GM12801 (cell line): ENCODE measurements around the gene CYP2A7.
"Not testable (repeated sequence)": the region's sequence is repeated elsewhere in the genome, so short reads cannot be mapped to it uniquely, and the experiment has no call there.

Experiments
- CTCF ChIP-seq: IDR thresholded peaks from one replicate; pipeline ENCODE4 v1.5.1; 2011; ENCODE audit warnings: control low read depth; ENCODE audit not compliant: insufficient read length; ENCODE audit errors: extremely low read depth

The CYP2A7 gene

DNA sequence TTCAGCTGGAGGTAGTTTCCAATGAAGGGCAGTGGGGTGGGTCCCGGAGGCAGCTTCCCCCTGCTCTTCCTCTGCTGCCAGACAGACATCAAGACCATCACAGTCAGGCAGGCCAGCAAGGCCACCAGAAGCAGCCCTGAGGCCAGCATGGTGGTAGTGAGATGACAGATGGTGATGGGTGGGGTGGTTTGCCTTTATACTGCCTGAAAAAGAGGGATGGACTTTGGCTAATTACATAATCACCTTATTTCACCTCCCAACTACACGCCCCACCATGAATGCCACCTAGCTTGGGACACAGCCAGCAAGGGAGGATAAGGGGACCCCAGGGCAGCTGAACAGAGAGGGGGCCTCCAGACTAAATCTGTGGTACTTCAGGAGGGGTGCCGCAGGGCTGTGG is at the start of gene CYP2A7:
Gene CYP2A7, minus strand, starts transcription at position 170 of the 400 bp plus-strand sequence. Its CDS starts 21 bp downstream, at position 149.
- not testable (repeated sequence) for TF ChIP-seq CTCF

DNA sequence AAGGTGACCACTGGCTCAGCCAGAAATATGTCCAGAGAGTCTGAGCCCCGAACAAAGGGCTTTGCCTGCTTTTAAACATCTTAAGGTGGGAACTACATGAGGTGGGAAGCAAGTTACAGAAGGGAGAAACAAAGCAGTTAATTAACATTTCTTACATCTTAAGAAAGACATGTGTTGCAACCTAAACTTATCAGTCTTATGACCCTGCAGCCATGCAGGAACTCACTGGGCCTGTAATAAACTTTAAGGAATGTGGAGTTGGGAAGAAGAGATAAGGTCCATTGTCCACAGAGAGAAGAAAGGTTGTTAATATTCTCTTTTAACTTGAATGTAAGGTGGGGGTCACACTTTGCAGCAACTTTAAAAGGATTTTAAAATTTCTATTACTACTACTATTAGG is 46.8 kb upstream of the CYP2A7 start:
- TF ChIP-seq CTCF = no peak

- TF ChIP-seq CTCF = no peak
These were observed 45.5 kb upstream of the CYP2A7 start for GRCh38 chr19:40927567-40927966.

GRCh38 chr19:40923934-40924391 is 41.9 kb upstream of the CYP2A7 start:
- no peak for TF ChIP-seq CTCF

DNA sequence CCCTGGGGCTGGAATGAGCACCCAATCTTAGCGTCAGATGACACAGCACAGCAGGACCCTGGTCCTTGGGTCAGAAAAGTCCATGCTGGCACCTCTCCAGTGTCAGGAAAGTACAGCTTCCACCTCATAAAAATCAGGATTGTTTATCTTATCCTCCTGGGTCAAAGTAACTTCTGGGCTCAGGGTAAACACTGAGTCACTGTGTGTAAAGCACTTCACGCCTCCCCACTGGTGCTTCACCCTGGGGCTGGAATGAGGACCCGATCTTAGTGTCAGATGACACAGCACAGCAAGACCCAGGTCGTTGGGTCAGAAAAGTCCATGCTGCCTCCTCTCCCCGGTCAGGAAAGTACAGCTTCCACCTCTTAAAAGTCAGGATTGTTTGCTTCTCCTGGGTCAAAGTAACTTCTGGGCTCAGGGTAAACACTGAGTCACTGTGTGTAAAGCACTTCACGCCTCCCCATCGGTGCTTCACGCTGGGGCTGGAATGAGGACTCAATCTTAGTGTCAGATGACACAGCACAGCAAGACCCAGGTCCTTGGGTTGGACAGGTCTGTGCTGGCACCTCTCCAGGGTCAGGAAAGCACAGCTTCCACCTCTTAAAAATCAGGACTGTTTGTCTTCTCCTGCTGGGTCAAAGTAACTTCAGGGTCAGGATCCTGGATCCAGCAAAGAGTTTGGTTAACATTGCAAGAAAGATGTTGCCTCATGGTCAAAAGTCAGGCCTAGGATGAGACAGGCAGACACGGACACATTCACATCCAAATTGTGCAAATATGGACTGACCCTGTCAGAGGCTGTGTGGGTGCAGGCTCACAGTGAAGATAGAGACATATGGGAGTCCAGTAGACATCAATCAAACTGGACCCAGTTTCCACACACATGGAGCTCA is 39.2 kb upstream of the CYP2A7 start:
- TF ChIP-seq CTCF = no peak

GRCh38 chr19:40920300-40921004 is 38.4 kb upstream of the CYP2A7 start:
- no peak for TF ChIP-seq CTCF

GRCh38 chr19:40908976-40909375 is 26.9 kb upstream of the CYP2A7 start:
- no peak for TF ChIP-seq CTCF
